HG03025 (cell line): ENCODE results near the gene ZNF76.
"Not testable (repeated sequence)": the region's sequence is repeated elsewhere in the genome, so short reads cannot be mapped to it uniquely, and the experiment has no call there.

ENCODE experiments used
- ATAC-seq: cut with Tn5 transposase; IDR thresholded peaks from one replicate; pipeline ENCODE4 v1.9.1; 2021; ENCODE audit warnings: mild to moderate bottlenecking, moderate library complexity; ENCODE audit not compliant: unreplicated experiment, low FRiP score

The ZNF76 gene

DNA sequence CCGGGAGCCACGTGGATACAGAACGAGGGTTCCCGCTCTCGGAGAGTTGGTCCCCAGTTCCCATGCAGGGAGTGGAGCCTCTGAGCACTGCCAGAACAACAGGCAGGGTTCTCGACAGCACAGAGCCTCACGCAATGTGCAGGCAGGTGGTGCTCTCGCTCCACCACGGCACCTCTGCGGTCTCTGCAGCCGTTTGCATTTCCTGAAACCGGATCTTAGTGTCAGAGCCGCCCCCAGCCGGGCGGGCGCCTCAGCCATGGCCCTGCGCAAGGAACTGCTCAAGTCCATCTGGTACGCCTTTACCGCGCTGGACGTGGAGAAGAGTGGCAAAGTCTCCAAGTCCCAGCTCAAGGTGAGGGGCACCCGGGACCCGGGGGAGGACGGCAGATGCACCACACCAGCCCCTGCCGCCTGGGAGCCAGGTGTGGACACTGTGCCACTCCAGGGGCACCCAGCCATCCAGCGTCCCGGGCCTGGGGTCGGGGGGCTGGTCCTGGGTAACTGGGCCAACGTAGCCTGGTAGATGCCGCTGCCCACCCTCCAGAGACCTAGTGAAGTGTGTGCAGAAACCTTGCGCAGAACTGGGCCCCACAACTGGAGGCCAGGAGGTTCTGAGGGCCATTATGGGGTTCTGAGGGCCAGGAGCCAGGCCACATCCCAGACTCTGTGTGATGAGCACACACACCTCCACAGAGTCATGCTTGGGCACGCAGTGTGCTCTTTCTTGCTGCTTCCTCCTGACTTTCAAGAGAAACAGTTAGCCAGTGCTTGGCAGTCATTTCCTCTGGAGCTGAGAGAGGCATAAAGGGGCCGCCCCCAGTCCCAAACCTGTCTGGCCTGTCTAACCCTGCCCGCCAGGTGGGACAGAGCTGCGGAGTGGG lies 38.3 kb downstream of the ZNF76 start, which contains the start of gene DEF6:
DEF6 (plus strand) TSS at position 218 of the 881 bp plus-strand sequence; CDS start at position 257, 39 bp downstream.
- ATAC-seq = peak; percentile 53

- ATAC-seq = no peak
These were observed 39.1 kb downstream of the ZNF76 start for GRCh38 chr6:35298625-35299140.

- no peak for ATAC-seq
These were observed 40.1 kb downstream of the ZNF76 start for GRCh38 chr6:35299674-35300073.

DNA sequence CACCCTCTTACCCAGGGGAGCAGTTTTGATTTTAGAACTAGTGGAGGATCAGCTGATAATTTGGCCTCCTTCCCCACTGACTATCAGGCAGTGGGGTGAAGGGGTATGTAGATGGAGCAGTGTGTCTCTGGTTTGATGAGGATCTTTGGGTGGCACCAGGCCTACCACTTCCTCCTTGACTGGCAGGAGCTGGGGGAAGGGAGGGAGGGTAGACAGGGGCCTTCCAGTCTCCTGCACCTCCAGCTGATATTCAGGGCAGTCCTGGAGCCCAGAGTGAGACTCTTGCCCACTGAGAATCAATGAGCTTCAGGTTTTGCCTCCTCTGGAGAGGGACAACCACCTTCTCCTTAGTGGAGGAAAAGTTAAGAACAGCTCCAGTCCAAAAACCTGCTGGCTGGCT lies 41.3 kb downstream of the ZNF76 start:
- no peak for ATAC-seq

DNA sequence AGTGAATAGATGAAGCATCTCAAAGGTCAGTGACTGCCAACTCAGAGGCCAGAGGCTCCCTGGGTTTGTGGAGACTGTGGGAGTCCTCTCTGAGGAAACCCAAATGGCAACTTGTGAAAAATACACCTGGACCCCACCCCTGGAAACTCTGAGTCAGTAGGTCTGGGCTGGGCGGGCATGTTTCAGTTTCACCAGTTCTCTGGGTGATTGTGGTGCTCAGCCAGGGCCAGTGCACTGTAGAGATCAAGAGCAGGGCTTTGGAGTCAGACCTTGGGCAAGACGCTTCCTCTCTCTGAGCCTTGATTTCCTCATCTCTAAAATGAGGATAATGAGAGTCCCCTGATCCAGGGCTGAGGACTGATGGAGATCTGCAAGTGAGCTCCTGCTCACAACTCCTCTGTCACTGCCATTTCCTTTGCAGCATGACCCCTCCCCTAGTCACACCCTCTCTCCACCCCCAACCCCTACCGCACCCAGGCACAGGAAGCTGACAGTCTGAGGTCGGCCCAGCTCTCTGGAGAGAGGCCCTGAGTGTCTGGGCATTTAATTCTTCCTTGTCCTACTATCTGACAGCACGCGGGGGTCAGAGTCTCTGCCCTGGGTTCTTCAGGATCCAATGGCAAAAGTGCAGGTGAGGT lies 43.2 kb downstream of the ZNF76 start:
- peak; percentile 63 for ATAC-seq

GRCh38 chr6:35304299-35304698 lies 44.8 kb downstream of the ZNF76 start:
- no peak for ATAC-seq

DNA sequence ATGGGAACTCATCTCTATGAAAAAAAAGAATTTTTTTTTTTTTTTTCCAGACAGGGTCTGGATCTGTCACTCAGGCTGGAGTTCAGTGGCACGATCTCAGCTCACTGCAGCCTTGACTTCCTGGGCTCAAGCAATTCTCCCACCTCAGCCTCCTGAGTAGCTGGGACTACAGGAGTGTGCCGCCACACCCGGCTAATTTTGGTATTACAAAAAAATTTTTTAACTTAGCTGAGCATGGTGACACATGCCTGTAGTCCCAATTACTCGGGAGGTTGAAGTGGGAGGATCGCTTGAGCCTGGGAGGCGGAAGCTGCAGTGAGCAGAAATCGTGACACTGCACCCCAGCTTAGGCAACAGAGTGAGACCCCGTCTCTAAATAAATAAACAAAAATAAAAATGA lies 45.6 kb downstream of the ZNF76 start:
- no peak for ATAC-seq

DNA sequence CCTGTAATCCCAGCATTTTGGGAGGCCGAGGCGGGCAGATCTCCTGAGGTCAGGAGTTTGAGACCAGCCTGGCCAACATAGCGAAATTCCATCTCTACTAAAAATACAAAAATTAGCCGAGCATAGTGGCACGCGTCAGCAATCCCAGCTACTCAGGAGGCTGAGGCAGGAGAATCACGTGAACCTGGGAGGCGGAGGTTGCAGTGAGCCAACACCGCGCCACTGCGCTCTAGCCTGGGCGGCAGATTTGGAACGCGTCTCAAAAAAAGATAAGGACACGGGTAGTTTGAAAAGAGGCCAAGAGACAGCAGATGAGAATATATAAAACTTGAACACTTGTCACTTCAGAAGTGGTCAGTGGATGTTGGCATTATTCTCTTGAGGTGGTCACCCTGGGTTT lies 47.6 kb downstream of the ZNF76 start:
- not testable (repeated sequence) for ATAC-seq

DNA sequence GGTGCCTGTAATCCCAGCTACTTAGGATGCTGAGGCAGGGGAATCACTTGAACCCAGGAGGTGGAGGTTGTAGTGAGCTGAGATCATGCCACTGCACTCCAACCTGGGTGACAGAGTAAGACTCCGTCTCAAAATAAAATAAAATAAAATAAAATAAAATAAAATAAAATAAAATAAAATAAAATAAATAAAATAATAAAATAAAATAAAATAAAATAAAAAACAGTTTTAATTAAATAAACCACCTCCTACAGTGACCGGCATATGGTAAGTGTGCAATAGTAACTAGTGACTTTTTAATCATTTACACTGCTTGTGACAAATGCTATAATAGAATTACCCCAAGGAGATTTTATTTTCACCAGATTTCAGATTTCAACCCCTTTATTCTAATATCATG lies 49.0 kb downstream of the ZNF76 start:
- ATAC-seq = not testable (repeated sequence)

DNA sequence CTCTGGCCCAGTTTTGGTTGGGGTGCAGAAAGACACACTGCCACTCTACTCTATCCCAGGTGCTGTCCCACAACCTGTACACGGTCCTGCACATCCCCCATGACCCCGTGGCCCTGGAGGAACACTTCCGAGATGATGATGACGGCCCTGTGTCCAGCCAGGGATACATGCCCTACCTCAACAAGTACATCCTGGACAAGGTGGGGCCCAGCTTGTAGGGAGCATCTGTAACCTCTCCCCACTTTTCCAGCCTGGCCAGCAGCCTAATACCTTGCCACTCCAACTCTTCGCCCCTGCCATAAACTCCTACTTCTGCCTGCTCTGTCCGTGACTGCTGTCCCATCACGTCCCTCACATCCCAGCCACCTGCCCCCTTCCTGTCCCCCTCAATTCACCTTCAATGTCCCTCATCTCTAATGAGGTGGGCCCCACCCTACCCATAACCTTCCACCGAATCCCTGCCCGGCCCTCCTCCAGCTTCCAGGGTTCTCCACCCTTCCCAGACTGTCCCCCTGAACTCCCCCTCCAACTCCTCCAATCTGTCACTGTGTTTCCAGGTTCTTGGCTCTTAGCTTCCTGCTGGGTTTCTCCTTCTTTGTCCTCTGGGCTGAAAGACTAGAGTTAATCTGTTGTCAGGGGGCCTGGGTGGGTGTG lies 50.2 kb downstream of the ZNF76 start:
- no peak for ATAC-seq

DNA sequence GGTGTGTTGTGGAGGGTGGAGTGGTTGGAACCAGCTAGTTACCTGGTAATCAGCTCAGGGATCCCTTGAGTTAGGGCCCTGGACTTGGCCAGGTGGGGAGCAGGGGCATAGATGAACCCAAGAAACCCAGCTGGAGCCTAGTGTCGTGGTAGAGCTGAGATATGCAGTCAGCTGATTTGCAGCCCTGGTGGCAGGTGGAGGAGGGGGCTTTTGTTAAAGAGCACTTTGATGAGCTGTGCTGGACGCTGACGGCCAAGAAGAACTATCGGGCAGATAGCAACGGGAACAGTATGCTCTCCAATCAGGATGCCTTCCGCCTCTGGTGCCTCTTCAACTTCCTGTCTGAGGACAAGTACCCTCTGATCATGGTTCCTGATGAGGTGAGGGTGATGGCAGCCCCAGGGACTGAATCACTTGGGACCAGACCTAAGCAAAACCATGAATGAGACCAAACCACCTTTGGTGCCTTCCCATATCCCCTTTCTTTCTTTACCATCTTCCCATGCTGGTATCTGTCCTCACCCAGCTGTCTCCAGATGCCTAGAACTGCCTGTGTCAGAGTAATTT lies 50.8 kb downstream of the ZNF76 start:
- ATAC-seq = no peak

GRCh38 chr6:35311390-35312075 lies 52.0 kb downstream of the ZNF76 start:
- no peak for ATAC-seq

GRCh38 chr6:35312076-35312800 lies 52.7 kb downstream of the ZNF76 start:
- ATAC-seq = no peak

DNA sequence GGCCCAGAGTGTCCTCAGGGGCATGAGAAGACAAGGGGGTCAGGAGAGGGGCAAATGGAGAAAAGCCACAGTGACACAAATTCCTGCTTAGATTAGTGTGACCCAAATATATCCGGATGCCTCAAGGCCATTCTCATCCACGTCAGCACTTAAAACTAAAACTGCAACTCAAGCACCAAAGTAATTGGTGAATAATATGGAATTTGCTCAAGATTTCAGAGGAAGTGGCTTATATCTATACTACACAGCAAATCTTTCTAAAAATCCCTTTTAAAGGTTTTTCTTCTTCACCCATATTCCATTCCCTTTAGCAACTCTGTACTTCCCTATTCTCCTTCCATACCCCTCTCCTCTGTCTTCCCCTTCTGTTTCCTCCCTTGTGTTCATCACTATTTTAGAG lies 53.3 kb downstream of the ZNF76 start:
- no peak for ATAC-seq

DNA sequence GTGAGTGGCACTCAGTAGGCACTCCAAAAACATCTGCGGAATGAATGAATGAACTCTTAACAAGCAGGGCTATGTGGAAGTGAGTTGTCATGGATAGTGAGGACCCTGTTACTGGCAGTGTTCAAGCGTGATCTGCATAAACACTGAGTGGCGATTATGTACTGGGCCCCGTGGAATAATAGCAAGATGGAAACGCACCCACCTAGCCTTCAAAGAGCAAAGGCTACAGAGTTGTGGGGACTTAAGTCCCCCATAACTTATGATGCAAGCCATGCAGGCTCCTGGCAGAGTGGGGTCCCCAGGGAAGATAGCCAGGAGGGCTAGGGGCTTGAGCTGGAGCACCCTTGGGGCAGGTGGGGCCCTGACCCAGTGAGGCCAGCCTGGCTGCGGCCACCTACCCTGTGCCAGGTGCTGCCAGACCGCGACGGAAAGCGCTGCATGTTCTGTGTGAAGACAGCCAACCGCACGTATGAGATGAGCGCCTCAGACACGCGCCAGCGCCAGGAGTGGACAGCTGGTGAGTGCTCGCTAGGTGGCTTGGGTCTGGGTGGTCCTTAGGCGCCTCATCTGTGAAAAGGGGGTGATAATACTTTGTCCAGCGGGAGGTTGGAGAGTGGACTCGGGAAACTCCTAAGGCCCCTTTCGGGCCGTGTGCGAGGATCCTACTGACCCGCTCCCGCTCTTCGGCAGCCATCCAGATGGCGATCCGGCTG lies 58.1 kb downstream of the ZNF76 start:
- no peak for ATAC-seq

- ATAC-seq = no peak
These were observed 58.9 kb downstream of the ZNF76 start for GRCh38 chr6:35318196-35319171.

DNA sequence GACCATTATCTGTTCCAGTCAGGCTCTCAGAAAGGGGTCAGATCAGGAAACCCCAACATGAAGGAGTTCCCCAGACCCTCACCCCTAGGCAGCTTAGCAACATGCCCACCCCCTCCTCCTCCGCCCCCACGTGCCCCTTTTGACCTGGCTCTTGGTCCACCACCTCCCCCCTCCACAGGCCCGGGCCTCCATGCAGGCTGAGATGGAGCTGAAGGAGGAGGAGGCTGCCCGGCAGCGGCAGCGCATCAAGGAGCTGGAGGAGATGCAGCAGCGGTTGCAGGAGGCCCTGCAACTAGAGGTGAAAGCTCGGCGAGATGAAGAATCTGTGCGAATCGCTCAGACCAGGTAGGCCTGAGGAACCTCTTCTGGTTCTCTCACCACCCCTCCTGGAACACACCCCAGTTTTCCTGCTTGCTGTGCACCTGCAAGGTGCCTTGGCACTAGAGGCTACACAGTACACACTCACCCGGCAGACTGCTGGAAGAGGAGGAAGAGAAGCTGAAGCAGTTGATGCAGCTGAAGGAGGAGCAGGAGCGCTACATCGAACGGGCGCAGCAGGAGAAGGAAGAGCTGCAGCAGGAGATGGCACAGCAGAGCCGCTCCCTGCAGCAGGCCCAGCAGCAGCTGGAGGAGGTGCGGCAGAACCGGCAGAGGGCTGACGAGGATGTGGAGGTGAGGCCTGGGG lies 60.0 kb downstream of the ZNF76 start:
- ATAC-seq = no peak
